GM21723 (cell line): ENCODE results near the gene ANO2.

Source experiments
- ATAC-seq: cut with Tn5 transposase; IDR thresholded peaks from one replicate; pipeline ENCODE4 v1.9.1; 2021; ENCODE audit warnings: mild to moderate bottlenecking, moderate library complexity; ENCODE audit not compliant: unreplicated experiment

ANO2 gene

DNA sequence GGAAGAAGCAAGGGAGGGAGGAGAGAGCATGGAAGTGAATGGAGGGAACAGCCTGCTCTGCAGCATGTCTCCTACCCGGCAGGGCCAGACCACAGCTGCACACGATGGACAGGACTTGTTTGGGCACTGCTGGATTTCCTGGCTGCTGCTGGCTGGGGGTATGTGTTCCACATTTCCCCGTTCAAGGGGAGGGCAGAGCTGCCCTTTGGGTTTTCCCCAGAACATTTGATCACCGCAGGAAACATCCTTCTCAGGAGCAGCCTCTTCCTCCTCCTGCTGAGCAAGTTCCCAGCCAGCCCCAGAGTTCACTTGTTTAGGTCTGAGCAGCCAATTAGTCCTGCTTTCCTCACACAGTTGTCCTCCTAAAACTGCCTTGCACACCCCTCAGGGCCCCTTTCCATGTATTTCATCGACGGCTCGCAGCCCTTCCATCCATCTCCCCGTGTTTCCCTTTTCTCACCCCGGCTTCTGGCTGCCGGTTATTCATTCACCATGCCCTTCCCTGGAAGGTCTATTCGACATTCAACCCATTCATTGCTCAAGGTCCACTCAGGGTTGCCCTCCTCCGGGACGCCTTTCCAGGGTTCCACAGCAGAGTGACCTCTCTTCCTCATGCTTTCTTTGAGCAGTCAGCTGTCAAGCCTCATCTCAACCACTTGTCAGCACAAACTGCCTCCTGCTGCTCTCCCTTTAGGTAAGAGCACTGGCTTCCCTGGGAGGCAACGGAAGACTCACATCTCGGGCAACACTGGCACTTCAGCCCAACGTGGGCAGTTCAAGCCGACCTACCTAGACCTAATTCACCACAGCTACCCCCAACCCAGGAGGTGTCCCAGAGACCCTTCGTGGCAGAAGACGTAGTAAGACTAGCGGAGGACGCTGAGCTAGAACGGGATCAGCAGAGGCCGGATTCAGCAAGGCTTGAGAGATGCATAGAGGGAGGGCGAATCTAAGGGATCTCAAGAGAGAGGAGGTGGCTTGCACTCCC, 20.1 kb upstream of the ANO2 start:
- no peak for ATAC-seq

DNA sequence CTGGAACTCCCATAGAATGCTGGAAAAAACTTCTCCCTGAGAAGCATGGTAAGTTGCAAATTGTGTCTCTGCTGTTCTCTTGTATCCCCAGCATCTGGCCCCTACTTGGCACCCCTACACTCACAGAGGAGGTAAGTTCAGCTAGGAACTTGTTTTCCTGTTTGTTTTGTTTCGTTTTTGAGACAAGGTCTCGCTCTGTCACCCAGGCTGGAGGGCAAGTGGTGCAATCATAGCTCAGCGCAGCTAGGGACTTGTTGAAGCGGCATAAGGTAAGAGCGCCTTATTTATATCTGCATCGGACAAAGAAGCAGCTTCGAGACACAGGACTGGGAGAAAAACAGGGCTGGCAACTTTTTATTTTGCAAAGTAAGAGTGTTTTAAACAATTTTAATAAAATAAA, 18.5 kb upstream of the ANO2 start:
- no peak for ATAC-seq

DNA sequence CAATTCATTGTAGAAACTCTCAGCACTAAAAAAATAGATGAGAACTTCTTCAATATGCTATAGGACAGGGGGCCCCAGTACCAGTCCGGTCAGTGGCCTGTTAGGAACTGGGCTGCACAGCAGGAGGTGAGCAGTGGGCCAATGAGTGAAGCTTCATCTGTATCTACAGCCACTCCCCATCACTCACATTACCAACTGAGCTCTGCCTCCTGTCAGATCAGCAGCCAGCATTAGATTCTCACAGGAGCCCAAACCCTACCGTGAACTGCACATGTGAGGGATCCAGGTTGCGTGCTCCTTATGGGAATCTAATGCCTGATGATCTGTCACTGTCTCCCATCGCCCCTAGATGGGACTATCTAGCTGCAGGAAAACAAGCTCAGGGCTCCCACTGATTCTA, 15.7 kb upstream of the ANO2 start:
- no peak for ATAC-seq

DNA sequence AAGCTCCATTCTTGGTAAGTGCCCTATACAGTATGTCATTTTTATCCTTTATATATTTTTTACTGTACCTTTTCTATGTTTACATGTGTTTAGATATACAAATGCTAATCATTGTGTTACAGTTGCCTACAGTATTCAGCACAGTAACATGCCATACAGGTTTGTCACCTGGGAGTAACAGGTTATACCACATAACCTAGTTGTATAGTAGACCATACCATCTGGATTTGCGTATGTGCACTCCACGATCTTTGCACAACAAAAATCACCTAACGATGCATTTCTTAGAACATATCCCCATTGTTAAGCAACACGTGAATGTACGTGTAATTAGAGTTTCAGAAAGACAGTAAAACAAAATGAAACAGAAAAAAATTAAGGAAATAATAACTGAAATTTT, 11.9 kb upstream of the ANO2 start:
- ATAC-seq, result no peak

DNA sequence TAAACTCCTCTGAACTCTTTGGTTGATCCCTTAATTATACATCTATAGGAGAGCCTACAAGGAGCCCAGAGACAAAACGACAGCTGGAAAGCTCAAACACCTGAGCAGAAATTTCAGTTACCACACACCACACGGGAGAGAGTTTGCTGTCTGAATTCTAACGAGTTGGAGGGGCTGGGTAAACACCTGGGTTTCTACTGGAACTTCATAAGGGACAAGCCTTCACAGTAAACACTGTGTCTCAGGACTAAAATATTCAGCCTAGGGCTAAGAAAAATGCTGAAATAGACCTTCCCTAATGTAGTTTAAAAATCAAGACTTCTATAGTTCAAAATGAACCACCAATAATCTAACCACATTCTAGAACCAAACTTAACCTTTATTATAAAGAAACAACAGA, 9.6 kb upstream of the ANO2 start:
- no peak for ATAC-seq

DNA sequence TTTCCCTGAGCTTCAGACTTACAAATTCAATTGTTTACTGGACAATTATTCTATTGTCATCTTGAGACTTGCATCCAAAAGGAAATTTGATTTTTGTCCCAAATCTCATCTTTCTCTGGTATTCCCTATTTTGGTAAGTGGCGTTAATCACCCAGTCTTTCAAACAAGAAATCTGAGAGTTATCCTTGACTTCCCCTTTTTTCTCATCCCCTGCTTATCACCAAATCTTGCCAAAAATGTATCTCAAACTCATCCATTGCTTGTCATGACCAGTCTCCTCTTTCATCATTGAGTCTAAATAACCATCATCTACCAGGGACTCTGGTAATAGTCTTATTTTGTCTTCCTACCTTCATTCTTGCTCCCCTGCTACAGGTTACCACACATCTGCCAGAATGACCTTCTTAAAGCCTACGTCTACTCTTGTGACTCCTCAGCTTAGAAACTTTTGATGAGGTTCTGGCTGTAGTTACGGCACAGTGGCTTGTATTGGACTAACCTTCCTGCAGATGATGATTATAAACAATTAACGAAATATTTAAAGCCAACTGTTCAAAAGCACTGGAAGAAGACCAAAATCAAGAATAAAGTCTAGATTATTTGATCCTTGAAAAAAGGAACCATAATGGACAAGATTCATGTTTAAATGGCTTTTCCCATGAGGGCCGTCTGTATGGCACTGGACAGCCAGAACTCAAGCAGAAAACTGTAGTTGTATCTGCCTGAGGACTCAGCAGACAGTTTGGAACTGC, 9.0 kb upstream of the ANO2 start:
- ATAC-seq, result no peak

DNA sequence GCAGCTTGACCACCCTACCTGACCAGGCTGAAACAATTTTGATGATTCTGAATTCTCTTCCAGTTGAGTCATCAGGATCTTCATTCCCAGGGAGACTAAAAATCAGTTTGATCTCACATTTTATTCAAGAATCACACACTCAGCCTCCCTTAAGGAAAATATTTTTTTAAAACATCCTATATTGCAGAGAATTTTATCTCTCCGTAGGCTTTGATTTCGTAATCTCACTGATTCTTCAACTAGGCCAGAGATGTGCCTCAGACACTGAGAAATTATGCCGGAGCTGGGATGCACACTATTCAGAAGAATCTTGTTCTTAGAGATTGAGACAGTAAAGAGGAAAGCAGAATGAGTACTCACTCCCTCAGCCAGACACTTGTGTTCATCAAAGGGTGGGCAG, 7.0 kb upstream of the ANO2 start:
- no peak for ATAC-seq

DNA sequence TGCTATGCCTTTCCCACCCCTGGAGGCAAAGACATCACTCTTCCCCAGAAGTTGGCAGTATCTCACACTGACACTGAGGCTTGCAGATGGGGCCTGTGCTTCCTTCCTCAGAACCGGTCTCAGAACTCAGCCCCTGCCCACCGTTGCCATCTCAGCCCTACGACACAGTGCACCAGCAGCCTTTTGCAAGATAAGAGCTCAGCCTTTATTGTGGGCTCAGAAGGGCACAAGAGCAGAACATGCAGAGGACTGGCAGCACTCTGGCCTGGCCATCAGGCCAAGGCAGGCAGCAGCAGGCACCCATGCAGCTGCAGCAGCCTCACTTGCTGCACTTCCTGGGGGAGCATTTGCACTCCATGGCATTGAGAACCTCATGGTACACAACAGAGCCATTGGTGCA, 3.6 kb upstream of the ANO2 start:
- ATAC-seq, result no peak

DNA sequence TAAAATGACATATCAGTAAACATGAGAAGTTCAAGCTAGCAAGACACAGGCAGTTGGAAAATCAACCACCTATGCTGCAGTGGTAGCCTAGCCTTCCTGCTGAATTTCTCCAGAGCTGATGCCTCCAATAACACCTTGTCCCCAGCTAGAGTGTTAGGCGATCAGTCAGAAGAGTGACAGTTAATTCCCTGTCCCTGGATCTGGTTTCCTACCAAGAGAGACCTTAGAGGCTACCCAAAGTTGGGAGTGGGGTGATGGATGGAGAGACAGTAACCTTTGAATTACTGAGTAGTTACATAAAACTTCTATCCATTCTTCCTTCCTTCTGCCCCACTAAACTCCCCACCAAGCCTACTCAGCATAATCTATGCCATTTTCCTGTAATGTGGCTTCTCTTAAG, 1.9 kb upstream of the ANO2 start:
- ATAC-seq, result no peak

DNA sequence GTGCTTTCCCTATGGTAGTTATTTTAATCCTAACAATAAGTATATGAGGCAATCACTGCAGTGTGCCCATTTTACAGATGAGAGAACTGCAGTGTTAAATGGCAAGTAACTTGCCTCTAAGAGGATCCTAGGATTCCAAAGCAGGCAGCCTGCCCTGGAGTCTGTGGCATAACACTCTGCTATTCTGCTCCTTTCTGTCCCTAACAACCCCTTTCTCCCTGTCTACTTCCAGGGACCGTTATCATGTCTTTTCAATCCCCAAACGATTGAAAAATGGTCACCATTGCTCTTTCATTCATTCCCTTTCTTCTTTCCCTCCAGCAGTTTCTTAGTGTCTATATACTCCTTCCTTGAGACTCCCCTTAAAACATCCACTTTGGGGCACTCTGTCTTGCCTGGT, 1.3 kb upstream of the ANO2 start:
- no peak for ATAC-seq

DNA sequence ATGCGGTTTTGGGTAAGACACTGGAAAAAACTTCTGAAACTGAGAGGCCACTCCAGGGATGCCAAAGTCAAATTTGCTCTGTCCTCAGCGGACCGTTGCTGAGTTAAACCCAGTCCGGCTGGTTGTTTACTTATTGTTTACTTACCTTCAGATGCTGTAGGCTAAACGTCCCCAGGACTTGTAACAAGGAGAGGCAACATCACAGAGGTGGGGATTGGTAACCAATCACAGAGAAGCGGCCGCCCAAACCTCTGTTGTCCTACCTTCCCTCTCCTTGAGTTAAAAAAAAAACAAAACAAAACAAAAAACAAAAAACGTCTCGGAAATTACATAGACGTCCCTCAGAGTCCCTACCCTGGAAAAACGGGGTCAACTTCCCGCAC, 380 bp downstream of the ANO2 start:
- no peak for ATAC-seq

DNA sequence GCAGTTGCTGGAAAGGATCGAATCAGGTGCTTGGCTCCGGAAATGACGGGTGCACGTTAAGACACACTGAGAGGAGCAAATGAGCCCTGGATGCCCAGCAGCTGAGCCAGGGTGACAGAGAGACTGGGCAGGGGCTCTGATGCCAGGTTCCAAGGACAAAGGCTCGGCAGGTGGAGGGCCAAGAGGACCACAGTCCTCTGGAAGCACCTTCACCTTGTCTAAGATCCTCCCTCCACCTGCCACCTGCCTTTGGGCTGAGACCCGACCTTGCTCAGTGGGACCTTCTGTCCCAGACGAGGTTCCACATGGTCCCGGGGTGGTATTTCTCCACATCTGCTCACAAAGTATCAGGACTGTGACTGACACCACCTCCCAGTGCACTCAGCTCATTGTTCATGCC, 1.0 kb downstream of the ANO2 start:
- ATAC-seq, result no peak

DNA sequence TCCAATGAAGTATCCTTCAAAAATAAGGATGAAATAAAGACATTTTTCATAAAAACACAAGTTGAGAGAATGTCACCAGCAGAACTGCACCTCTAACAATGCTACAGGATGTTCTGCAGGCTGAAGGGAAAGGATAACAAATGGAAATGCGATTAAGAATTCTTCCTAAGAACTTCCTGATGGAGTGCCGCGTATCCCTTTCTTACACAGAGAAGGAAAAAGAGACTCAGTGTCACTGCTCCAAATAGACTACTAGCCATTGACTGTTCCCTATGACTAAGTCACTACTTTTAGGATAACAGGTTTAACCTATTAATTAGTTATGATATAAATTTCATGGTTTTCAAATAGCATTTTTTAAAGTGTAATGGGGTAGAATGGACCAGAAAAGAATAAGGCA, 3.2 kb downstream of the ANO2 start:
- no peak for ATAC-seq

DNA sequence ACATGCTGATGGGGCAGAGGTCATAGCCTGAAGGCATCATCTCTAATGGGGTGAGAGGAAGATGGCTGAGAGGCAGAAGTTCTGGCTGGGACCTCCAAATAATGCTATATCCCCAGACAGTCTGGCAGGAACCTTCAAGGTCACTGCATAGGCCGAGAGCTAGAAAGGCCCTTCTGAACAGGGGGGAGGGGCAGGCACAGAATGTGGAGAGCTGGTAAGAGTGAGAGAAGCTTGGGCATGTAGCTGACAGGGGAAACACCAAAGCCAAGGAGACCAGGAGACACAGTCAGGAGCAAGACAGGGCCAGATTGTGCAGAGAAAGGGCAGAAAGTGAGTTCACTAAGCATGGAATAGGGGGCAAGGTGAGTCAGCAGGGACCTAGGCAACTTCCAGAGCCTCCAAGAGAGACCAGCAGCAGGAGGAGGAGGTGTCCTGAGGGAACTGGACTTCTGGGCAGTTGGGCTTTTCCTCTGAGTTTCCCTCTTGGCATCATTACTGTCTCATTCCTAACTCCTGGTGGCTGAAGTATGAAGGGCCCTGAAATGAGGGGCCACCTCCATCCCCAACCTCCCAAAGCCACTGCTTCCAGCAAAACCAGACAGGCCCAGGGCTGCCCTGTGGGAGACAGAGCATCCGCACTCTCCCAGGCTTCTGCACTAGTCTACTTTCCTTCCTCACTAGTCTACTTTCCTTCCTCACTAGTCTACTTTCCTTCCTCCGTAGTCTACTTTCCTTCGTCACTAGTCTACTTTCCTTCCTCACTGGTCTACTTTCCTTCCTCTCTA, 17.1 kb downstream of the ANO2 start:
- ATAC-seq, result no peak

DNA sequence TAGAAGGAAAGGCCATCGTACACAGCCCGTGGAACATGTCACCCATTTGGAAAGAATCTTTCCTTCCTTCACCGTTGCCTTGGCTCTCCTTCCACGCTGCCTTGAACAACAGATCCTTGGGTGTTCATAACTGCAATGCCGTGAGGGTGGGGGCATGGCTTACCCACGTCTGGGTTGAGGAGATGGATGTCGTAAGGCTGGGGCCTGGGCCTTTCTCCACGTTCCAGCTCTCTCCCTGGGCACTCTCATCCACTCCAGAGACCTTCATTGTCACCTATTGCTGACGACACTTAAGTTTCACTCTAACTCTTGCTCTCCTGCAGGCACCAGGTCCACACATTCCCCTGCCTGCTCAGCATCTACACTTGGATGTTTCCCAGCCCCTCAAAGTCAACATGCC, 19.4 kb downstream of the ANO2 start:
- no peak for ATAC-seq

DNA sequence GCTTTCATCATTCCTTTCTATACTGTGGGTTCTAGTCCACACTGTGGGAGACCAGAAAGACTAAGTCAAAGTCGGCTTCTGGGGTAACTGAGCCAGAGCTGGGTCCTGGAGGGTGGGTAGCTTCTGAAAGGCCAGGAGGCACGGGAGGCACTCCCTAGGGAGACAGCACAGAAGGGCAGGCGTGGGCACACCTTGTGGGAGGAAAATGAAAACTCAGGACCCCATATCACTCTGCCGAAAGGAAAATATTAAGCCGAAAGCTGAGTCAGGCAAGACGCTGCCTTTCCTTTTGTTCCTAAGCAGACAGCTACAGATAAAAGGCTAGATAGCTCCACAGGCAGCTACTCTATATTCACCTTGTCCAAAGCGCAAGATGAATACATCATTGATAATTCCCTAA, 20.7 kb downstream of the ANO2 start:
- ATAC-seq, result no peak

DNA sequence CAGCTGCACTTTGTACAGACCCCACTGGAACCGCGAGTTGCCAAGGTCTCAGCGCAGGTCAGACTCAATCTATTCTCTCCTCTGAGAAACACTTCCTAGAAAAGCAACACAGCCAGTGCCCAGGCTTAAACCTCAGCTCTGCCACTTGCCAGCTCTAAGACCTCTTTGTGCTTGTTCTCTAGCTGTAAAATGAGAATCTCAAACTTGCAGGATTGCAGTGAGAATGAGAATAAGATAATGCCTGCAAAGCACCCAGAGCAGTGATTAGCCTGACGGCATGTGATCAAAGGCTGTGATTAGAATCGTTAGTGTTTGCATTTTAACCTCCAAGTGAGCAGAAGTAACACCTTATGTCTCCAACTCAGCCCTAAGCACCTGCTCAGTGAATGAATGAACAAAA, 21.3 kb downstream of the ANO2 start:
- ATAC-seq, result no peak

DNA sequence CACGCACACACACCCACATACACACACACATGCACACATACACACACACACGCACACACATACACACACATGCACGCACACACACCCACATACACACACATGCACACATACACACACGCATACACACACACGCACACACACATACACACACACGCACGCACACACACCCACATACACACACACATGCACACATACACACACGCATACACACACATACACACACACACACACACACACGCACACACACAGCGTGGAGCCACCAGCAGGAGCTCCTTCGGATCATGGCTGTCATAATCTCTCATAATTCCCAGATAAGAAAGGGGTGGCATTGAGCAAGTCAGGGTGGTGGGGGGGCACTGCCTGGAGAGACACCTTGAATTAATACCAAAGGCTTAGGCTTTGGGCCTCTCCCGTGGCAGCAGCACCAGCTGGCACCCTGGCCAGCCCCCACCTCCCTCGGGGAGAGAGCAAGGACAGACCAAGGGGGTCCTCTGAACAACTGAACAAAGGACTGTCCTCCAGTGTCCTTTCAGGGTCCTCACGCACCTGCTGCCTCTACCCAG, 21.9 kb downstream of the ANO2 start:
- ATAC-seq, result no peak

DNA sequence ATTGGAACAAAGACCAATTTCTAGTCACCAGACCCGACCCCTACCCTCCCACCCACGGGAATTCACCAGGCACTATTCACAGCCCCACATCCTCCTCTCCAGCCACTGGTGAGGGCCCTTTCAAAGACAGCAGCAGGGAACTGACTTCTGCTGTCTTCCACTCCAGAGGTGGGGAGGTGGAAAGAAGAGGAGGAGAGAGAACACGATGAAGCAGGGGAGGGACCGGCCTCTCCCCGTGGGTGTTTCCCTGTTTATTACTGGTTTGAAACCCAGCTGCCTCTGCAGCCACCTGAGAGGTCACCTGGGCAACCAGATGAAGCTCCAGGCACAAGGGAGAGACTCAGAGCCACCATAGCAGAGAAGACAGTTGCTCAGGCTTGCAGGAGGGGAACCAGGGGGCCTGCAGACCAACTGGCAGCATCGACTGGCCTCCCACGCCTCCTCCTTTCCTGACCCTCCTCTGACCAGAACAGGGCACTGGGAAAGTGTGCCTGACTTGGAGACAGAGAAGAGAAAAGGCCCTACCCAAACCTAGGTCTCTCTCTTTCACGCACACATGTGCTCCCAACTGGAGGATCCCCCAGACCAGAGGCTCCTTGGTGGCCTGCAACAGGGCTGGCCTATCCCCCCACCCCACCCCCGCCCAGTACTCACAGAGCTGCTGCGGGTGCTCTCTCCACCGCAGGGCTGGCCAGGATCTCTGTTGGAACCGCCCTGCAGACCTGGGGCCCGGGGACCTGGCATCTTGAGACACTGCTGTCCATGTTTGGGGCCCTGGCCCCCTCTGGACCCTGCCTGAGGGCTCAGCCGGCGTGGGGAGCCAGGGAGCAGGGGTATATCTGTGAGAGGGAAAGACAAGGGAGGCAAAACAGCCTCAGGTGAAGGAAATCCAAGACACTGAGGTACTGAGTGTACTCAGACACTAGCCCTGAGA, 22.8 kb downstream of the ANO2 start:
- no peak for ATAC-seq
